Stimulated activated CD4-positive, alpha-beta T cell treated with anti-CD3 and anti-CD28 coated beads, Interleukin-2, amount 100 ng/mL, for 24 hours (primary cell): ENCODE measurements around the gene PPP4R3B.
"Not testable (repeated sequence)": the region's sequence is repeated elsewhere in the genome, so short reads cannot be mapped to it uniquely, and the experiment has no call there.

ENCODE experiments used
- DNase-seq, 2 donors: peaks; one replicate each; pipeline ENCODE4 v3.0.0-alpha.2; 2020

The PPP4R3B gene

DNA sequence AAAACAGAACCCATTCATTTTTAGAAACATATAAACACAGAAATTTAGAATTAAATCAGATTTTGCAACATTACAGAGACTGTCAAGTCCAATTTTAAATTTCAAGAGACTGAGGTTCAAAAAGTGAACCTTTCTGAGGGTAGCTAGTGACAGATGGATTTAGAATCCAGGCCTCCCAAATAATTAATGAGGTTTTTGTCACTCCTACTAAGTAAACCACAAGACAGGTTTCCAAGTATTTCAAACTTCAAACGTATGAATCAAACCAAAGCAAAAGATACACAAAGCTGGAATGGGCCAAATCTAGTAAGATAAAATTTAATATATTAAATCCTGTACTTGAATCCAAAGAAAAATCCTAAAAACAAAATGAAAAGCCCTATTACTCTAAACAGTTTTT, 25.3 kb downstream of the PPP4R3B start:
- DNase-seq, result no peak

DNA sequence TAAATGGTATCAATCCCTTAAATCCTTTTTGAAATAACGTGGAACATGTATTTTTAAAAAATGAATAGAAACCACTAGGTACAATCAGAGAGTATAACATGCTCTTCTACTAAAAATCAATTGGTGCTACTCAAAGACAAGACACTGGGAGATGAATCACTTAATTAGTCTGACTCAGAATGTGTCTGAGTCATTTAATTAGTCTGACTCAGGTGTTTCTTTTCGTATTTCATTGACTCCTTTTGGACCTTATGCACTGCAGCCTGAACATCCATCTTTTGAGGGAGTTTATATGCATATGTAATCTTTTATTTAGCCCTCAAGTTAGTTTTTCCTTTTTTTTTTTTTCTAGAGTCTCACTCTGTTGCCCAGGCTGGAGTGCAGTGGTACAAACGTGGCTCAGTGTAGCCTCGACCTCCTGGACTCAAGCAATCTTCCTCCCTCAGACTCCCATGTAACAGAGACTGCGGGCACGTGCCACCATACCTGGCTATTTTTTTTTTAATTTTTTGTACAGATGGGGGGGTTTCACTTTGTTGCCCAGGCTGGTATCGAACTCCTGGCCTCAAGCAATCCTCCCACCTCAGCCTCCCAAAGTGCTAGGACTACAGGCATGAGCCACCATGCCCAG, 26.5 kb downstream of the PPP4R3B start:
- no peak for DNase-seq

DNA sequence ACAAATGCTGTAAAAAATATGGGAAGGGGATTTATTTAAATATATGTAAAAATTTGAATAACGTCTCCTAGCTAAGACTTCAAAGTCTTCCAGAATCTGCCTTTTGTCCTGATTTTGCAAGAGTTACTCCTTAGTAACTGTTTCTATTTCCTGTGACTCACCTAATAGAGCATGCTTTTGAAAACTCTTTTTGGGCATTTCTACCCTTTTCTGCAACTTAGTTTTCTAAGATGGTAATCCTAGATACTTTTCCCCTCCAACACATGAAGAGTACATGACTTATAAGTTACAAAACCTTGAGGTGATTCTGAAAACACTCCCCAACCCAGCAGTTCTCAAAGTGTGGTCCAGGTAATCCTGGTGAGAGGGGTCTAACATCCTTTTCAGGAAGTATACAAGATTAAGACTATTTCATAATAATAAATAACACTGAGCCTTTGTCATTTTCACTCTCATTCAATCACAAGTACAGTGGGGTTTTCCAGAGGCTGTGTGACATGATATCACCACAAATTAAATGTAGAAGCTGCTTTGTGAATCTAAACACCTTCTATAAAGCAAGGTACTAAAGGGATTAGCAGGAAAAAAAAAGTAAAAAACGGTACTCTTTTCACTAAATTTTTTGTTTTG, 31.9 kb downstream of the PPP4R3B start:
- DNase-seq, result no peak

DNA sequence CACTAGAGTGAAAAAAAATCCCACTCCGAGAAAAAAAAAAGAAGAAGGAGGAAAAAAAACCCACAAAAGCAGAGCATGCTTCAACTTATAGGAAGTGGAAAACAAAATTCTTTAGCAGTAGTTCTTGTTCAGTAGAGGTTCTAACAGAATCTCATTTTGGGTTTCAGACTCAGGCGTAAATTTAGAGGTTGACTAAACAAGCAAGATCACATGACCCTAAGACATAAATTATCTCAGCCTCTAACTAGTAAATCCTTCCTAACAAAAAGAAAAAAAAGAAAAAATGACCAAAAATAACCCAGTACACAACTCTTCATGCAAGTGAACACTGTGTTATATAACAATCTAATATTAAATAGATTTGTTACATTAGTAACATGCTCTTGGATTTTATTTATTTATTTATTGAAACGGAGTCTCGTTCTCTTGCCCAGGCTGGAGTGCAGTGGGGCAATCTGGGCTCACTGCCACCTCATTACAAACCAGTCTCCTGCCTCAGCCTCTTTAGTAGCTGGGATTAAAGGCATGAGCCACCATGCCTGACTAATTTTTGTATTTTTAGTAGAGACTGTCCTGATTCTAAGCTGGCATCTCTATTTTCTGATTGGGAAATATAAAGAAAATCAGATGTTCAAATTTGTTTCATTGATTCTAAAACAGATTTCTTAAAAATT, 35.4 kb downstream of the PPP4R3B start:
- no peak for DNase-seq

DNA sequence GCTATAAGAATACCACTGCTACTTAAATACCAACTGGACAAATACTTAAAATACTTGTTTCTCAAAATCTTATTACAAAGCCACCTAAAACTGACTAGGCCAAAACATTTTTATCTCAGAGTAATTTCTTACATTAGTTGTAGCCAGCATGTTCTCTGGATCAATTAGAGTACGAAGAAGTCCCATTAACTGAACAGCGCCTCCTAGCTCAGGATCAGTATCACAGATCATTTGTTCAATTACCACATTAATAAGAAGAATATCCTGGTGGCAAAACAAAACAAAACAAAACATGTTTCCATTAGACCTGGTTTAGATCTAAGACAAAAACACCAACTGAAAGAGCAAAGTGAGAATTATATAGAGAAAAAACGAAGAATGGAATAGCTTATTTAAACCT, 36.0 kb downstream of the PPP4R3B start:
- no peak for DNase-seq

DNA sequence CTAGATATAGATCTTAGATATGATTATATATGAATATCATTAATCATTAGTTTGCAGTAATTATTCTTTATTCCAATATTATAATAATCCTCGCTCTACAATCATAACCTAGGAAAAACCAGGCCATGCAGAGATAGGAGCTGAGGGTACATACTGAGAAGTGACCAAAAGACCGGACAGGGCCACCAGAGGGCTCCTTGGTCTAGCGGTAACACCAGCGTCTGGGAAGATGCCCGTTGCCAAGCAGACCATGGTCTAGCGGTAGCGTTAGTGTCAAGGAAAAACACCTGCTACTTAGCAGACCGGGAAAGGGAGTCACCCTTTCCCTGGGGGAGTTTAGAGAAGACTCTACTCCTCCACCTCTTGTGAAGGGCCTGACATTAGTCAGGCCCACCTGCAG, 48.4 kb downstream of the PPP4R3B start:
- not testable (repeated sequence) for DNase-seq

DNA sequence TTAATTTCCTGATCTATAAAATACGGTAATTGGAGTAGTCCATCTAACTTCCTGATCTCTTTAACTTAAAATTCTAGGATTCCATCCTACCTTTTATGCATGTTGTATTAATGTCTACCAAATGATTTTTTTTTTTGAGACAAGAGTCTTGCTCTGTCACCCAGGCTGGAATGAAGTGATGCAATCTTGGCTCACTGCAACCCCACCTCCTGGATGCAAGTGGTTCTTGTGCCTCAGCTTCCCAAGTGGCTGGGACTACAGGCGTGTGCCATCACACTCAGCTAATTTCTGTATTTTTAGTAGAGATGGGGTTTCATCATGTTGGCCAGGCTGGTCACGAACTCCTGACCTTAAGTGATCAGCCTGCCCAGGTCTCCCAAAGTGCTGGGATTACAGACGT, 50.1 kb downstream of the PPP4R3B start:
- DNase-seq, result no peak

DNA sequence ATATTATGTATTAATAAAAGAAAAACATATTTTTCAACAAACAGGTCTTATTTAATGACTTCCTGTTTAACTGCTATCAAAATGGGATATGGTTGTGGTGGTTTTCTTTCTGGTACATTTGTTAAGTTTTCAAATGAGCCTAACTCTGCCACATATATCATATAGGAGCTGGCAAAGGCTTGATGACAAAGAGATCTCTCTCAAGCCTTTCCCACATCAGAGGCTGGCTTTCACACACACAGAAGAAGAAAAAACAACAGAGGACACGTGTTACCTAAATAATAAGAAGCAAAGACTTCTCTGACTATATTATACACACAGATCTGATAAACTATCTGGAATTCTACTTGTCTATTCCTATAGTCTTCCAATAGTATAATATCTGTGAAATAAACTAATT, 51.8 kb downstream of the PPP4R3B start:
- no peak for DNase-seq

DNA sequence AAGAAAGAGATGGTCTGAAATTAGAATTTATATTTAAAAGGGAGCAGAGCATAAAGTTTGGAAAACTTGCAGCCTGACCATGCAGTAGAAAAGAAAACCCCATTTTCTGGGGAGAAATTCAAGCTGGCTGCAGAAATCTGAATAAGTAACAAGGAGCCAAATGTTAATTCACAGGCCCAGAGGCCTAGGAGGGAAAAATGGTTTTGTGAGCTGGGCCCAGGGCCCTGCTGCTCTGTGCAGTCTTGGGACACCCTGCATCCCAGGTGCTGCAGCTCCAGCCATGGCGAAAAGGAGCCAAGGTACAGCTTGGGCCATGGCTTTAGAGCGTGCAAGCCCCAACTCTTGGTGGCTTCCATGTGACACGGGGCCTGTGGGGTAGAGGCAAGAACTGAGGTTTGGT, 56.6 kb downstream of the PPP4R3B start:
- no peak for DNase-seq

DNA sequence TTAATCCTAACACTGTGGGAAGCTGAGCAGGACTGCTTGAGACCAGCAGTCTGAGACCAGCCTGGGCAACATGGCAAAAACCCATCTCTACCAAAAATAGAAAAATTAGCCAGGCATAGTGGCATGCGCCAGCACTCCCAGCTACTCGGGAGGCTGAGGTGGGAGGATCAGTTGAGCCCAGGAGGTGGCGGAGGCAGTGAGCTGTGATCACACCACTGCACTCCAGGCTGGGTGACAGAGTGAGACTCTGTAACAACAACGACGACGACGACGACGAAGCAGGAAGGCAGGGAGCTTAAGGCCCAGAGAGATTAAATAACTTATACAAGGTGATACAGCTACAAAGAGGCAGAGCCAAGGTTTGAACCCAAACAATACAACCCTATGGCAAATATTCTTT, 60.6 kb downstream of the PPP4R3B start:
- no peak for DNase-seq

DNA sequence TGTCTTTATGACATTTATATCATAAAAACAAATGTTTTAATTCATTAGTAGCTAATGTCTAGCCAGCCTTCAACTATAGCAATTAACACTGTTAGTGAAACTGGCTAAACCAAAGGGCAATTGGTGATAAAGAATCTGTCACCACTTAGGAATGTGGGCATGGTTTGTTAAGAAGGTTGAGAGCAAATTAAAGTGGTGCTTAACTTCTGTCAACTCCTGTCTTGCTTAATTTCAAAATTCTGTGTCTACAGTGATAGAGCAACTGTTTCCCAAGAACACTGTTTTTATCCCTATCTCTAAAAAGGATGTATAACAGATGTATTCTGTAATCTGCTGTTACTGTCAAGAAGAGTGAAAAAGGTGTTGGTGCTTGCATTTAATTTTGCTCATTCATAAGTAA, 61.4 kb downstream of the PPP4R3B start:
- DNase-seq, result no peak

DNA sequence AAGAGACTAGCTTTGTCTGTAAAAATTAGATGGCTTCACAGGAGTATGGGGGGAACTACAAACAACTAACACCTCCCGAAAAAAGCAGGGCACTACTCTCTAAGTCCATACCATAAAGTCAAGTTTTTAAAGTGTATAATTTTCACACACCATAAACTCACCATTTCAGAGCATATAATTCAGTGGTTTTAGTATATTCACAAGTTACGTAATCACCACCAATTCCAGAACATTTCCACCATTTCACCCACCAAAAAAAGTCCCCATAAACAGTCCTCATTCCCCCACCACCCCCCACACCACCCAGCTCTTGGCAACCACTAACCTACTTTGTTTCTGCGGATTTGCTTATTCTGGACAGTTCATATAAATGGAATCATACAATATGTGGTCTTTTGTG, 64.1 kb downstream of the PPP4R3B start:
- no peak for DNase-seq

DNA sequence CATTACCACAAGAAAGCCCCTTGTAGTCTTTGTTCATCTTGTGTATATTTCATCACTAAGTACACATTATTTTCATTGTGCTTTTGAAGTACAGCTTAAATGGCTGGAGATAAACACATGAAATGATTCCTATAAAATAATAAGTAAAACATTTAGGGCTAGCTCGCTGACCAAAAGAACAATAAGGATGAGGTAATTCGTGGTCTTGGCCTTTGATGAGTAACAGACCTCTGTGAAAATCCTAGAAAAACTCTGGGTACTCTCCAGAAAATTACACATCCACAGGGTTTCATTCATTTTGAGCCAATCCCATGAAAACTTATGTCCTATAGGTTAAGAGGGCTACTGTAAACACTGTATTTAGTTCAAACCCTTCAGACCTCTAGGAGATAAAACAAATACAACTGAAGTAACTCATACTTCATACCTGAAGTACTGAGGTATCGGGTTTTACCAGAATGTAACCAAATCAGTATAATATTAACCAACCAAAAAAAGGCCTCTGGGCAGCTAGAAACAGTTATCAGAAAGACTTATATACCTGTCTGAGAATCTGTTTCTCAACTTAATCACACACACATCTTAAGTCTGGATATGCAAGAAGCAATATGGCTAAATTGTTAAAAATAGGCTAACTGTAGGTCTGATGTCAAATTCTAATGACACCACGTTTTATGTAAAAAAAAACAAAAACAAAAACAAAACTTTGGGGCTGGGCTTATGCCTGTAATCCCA, 66.9 kb downstream of the PPP4R3B start:
- DNase-seq, result no peak

DNA sequence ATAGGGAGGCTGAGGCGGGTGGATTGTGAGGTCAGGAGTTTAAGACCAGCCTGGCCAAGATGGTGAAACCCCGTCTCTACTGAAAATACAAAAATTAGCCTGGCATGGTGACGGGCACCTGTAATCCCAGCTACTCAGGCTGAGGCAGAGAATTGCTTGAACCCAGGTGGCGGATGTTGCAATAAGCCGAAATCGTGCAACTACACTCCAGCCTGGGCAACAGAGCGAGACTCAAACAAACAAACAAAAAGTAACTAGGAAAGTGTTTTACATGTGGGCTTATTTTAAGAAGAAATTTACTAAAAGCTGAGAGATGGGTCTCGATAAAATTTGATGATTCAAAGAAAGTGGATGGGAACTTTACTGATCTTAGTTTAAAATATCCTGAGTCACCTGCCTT, 69.7 kb downstream of the PPP4R3B start:
- DNase-seq, result not testable (repeated sequence)

DNA sequence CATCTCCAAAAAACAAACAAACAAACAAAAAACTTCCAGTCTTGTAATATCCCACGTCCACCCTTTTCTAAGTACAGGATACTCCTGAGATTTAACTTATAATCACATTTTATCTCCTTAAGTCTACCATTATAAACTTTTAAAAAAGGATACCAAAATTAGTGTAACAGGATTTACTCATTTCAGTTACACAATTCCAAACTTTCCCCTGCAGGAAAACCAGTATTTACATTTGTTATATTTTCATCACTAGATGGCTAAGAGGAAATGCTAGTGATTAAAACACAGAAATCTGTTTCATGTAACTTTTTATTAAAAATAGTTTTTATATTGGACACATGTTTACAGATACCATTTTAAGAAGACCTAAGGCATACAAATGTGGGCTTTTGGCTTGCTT, 70.4 kb downstream of the PPP4R3B start:
- DNase-seq, result no peak

DNA sequence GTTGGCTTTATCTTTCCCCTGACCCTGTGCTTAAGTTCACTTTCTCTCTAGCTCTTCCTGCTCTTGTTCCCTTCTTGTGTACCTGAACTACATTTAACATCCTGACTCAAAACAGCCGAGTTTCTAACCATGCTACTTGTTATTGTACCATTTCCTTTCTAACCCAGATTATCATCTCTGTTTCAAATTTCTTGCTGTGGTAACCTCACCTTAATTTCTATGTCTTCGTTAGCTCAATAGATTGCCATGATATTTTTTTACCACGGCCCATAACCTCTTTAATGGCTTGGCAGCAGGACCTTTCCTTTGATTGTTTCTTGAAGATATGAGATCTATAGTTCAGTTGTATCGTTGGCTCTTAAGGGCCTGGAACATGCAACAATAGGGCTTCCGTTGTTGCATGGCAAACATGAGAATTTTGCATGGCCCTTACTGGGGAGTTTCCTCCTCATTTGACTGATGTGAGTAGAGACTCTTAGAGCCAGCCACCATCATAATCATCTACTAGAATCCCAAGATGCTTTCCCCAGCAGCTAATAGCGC, 86.8 kb downstream of the PPP4R3B start:
- no peak for DNase-seq

DNA sequence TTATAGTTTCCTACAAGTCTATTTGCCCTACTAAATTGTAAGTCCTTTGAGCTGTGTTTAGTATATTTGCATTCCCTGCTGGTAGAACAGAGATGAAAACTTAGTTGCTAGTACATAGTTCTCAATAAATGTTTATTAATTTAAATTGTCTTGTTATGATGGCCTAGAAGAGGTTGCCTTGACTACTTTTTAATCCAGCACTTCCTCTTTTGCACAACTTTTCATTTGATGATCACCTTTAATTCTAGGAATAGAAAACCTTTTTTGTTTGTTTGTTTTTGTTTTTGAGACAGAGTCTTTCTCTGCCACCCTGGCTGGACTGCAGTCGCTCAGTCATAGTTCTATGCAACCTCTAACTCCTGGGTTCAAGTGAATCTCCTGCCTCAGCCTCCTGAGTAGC, 91.2 kb downstream of the PPP4R3B start:
- no peak for DNase-seq

DNA sequence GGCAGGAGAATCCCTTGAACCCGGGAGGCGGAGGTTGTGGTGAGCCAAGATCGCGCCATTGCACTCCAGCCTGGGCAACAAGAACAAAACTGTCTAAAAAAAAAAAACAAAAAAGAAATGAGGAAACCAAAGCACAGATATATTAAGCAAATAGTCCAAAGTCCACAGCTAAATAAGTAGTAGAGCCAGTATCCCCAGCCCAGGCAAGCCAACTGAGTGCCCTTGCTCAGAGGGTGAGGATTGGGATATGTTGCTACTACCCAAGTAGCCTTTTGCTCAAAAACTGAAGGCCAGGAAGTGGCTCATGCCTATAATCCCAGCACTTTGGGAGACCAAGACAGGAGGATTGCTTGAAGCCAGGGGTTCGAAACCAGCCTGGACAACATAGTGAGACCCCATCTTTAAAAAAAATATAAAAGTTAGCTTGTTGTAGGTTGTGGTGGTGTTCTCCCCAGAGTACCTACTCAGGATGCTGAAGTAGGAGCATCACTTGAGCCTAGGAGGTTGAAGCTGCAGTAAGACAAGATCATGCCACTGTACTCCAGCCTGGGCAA, 92.5 kb downstream of the PPP4R3B start:
- no peak for DNase-seq

DNA sequence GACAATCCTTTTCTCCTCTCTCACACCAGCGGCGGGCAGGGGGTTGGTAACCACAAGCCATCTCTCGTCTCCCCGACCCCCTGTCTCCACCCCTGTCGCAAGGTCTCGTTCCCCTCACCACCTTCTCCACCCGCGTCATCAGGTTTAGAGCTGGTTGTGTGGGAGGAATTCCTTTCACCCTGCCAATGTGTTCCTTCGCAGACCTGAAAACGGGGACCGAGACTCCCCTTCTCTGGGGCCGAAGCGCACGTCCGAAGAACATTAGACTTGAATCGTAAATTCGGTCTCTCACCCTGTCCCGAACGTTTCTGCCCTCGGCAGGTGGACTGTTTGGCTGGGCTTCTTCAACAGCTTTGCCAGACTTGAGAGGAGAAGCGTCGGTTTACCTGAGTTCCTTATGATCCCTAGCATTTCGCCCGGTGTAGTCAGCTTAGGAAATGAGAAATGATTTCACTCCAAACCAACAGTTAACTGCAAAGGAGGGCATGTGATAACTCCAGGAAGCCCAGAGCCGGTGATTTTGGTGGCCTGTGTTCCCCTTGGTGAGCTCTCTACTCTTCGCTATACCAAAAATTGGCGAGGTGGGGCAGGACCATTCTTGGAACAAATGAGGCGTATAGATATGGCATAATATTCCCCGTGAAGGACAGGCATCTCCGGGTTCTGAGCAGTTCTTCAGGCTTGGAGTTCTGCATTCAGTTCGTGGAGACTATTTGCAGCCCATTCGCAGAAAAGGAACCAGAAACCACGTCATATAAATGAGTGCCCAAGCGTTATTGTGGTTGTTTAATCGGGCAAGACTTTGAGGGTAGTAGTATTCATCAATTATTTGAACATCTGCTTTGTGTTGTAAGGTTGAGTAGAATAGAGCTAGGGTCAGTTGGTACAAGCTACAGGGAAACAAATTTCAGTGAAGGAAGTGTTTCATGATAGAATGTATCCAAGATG, 97.2 kb downstream of the PPP4R3B start:
- peak; percentile 47 to 55 for DNase-seq

DNA sequence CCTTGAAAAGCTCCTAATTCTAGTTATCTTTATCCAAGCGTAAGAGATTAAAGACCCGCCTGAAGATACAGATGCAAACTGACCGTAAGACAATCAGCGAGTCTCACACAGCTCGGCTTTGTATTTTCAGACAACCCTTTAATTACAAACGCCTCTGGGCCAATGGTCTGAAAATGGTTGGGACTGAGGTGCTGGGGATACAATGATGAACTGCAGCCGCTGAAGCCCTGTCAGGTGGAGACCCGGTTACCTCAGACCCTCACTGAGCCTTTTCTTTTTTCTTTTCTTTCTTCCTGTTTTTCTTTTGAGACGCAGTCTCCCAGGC, 98.6 kb downstream of the PPP4R3B start:
- DNase-seq, result no peak

DNA sequence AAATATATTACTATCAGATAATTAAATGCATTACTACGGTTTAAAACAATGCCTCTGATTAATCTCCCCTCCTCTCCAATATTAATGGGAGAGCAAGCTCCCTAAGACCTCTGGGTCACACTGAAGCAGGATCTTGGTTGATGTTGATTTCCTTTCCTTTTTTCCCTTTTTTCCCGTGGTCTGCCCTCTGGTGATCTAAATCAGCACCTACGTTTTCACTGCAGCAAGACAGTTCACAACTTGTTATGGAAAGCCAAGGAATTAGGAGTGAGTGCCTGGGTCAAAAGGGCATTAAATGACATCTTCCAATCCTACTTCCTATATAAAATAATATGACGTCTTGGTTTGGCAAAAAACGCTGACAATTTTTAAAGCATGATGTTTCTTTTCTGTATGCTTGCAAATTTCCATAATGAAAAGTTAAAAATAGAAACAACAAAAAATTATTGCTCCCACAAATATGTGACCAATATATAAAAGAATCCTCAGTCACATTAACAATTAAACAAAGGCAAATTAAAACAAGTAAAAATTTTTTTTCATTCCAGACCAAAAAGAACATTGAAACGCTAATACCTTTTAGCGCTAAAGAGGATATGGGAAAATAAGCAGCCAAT, 105.8 kb downstream of the PPP4R3B start:
- no peak for DNase-seq
